Endothelial cell of umbilical vein (primary cell): ENCODE results near the gene DIAPH2.

Source experiments
- EZH2 ChIP-seq: IDR thresholded peaks from 2 replicates; pipeline ENCODE4 v1.6.1; 2012; ENCODE audit warnings: borderline replicate concordance, low read depth, mild to moderate bottlenecking, moderate library complexity, low read length, inconsistent platforms; ENCODE audit not compliant: severe bottlenecking
- GATA2 ChIP-seq: IDR thresholded peaks from 2 replicates; pipeline ENCODE4 v1.7.0; 2011; ENCODE audit warnings: low read depth, mild to moderate bottlenecking, moderate library complexity, mixed read lengths, low read length; ENCODE audit not compliant: insufficient read length, insufficient read depth
- MYC ChIP-seq: IDR thresholded peaks from one replicate; pipeline ENCODE4 v1.6.1; 2011; ENCODE audit warnings: mild to moderate bottlenecking, low read depth, low read length
- POLR2A ChIP-seq: IDR thresholded peaks from 2 replicates; pipeline ENCODE4 v1.6.1; 2012; ENCODE audit warnings: low read depth, mild to moderate bottlenecking, control low read depth, low read length
- POLR2AphosphoS5 ChIP-seq: IDR thresholded peaks from 2 replicates; pipeline ENCODE4 v1.6.1; 2012; ENCODE audit warnings: low read depth, mild to moderate bottlenecking, control low read depth, low read length, moderate library complexity; ENCODE audit not compliant: insufficient read depth
- TF ChIP-seq, protein P1 (sequence below), 2 donors: IDR thresholded peaks; 1 replicate in 1 of 2; 2 replicates in 1 of 2; pipeline ENCODE4 v1.5.1; 2011; ENCODE audit warnings: low read length in 2 of 2, mild to moderate bottlenecking in 2 of 2, moderate library complexity in 2 of 2, control low read depth in 1 of 2, inconsistent platforms in 1 of 2, low read depth in 1 of 2; ENCODE audit not compliant: insufficient read depth in 1 of 2; ENCODE audit errors: extremely low read depth in 1 of 2

DNA sequence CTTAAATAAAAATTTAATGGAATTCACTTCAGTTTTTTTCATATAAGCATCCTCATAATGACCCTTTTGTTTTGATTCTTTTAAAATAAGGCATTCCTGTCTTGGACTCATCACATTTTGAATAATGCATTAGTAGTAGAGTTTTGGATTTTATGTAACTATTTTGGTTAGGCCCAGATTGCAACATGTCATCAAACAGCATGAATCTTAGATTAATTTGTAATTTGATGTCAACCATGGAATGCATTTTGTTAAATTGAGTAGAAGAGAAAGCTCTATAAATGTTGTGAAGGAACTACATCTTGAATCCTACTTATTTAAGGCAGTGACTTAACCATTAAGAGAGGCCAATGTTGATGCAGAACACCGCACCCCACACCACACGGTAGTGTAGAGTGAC lies 3.1 kb downstream of the DIAPH2 start:
- TF ChIP-seq, protein P1, sequence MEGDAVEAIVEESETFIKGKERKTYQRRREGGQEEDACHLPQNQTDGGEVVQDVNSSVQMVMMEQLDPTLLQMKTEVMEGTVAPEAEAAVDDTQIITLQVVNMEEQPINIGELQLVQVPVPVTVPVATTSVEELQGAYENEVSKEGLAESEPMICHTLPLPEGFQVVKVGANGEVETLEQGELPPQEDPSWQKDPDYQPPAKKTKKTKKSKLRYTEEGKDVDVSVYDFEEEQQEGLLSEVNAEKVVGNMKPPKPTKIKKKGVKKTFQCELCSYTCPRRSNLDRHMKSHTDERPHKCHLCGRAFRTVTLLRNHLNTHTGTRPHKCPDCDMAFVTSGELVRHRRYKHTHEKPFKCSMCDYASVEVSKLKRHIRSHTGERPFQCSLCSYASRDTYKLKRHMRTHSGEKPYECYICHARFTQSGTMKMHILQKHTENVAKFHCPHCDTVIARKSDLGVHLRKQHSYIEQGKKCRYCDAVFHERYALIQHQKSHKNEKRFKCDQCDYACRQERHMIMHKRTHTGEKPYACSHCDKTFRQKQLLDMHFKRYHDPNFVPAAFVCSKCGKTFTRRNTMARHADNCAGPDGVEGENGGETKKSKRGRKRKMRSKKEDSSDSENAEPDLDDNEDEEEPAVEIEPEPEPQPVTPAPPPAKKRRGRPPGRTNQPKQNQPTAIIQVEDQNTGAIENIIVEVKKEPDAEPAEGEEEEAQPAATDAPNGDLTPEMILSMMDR (IDR thresholded peaks at IDR 0.05; ENCODE audit: extremely low read depth in 1 of 2, insufficient read depth in 1 of 2, low read depth in 1 of 2, low read length in 2 of 2) = no peak
- TF ChIP-seq POLR2AphosphoS5 (no peak), EZH2 (no peak), MYC (no peak), GATA2 (no peak), POLR2A (no peak)
